Tongue (tissue), 2 donors: ENCODE results near the gene TMEM237. TPM values are rescaled to one million over a fixed set of nuclear protein-coding genes. Genes with fewer than 3 reads are reported as not detected.
A peak's percentile ranks its signal among the peaks of the same experiment; 100 is the strongest.

Experiments
- DNase-seq: peaks from one replicate; pipeline ENCODE4 v3.0.0-alpha.2; 2015
- total RNA-seq: library from RNA; depleted of rRNA; stranded (reverse); fragments of >200 nt; gene quantifications from one replicate; pipeline ENCODE4 v1.2.3, GENCODE V29; 2014

Gene TMEM237
- total RNA-seq, 1 donor from 2014 or later: 30.6 TPM

- DNase-seq: no peak
These were observed 1.2 kb downstream of the TMEM237 start for GRCh38 chr2:201642086-201642578.

GRCh38 chr2:201639205-201639604 is 4.1 kb downstream of the TMEM237 start:
- no peak for DNase-seq

- DNase-seq: no peak
These were observed 5.0 kb downstream of the TMEM237 start for GRCh38 chr2:201638326-201638725.

- no peak for DNase-seq
These were observed 9.5 kb downstream of the TMEM237 start for GRCh38 chr2:201633661-201634249.

GRCh38 chr2:201631041-201631440 is 12.3 kb downstream of the TMEM237 start:
- peak; percentile 59 for DNase-seq

- DNase-seq: no peak
These were observed 12.7 kb downstream of the TMEM237 start for GRCh38 chr2:201630577-201630976.

GRCh38 chr2:201628545-201628944 is 14.8 kb downstream of the TMEM237 start:
- no peak for DNase-seq

GRCh38 chr2:201622306-201622970 is 20.9 kb downstream of the TMEM237 start:
- DNase-seq: no peak

GRCh38 chr2:201621293-201621999 is 21.9 kb downstream of the TMEM237 start:
- no peak for DNase-seq

GRCh38 chr2:201618744-201619662 is 24.3 kb downstream of the TMEM237 start:
- peak; percentile 87 for DNase-seq

GRCh38 chr2:201608021-201608420 is 35.3 kb downstream of the TMEM237 start:
- DNase-seq: no peak

- DNase-seq: no peak
These were observed 35.7 kb downstream of the TMEM237 start for GRCh38 chr2:201607568-201607967.

- DNase-seq: no peak
These were observed 42.4 kb downstream of the TMEM237 start for GRCh38 chr2:201600906-201601305.

- DNase-seq: no peak
These were observed 45.9 kb downstream of the TMEM237 start for GRCh38 chr2:201597397-201597796.

GRCh38 chr2:201580486-201580885 is 62.8 kb downstream of the TMEM237 start:
- DNase-seq: no peak

GRCh38 chr2:201579536-201579935 is 63.8 kb downstream of the TMEM237 start:
- DNase-seq: no peak

- no peak for DNase-seq
These were observed 67.3 kb downstream of the TMEM237 start for GRCh38 chr2:201575971-201576370.

GRCh38 chr2:201574766-201575165 is 68.5 kb downstream of the TMEM237 start:
- DNase-seq: no peak

- no peak for DNase-seq
These were observed 70.3 kb downstream of the TMEM237 start for GRCh38 chr2:201572846-201573508.
